ENCODE results near the gene NOD2.

- TF ChIP-seq POLR2A (IDR thresholded peaks at IDR 0.05; ENCODE audit: borderline replicate concordance, extremely low read depth, insufficient read depth, insufficient read length) (no peak), CEBPB (IDR thresholded peaks at IDR 0.05; ENCODE audit: low read depth) (no peak)
- TF ChIP-seq, protein P1, sequence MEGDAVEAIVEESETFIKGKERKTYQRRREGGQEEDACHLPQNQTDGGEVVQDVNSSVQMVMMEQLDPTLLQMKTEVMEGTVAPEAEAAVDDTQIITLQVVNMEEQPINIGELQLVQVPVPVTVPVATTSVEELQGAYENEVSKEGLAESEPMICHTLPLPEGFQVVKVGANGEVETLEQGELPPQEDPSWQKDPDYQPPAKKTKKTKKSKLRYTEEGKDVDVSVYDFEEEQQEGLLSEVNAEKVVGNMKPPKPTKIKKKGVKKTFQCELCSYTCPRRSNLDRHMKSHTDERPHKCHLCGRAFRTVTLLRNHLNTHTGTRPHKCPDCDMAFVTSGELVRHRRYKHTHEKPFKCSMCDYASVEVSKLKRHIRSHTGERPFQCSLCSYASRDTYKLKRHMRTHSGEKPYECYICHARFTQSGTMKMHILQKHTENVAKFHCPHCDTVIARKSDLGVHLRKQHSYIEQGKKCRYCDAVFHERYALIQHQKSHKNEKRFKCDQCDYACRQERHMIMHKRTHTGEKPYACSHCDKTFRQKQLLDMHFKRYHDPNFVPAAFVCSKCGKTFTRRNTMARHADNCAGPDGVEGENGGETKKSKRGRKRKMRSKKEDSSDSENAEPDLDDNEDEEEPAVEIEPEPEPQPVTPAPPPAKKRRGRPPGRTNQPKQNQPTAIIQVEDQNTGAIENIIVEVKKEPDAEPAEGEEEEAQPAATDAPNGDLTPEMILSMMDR (IDR thresholded peaks at IDR 0.05 in 2 of 3, conservative IDR thresholded peaks at IDR 0.05 in 1 of 3; ENCODE audit: borderline replicate concordance in 1 of 3, insufficient read depth in 1 of 3, low read depth in 2 of 3, low read length in 2 of 3) = no peak
Observed at GRCh38 chr16:50712560-50712898, 19.1 kb downstream of the NOD2 start.
